GM23248 (cell line): ENCODE results near the gene ADAD2.

Experiments
- EZH2 ChIP-seq: fragments of 200-600 bp; sonication (generic); IDR thresholded peaks from 2 replicates; pipeline ENCODE4 v1.6.1; 2018; ENCODE audit warnings: antibody characterized with exemption, mild to moderate bottlenecking; ENCODE audit not compliant: insufficient read depth, poor library complexity, severe bottlenecking
- EZH2phosphoT487 ChIP-seq: fragments of 200-600 bp; sonication (generic); IDR thresholded peaks from 2 replicates; pipeline ENCODE4 v1.6.1; 2018; ENCODE audit warnings: antibody characterized with exemption, moderate library complexity, mild to moderate bottlenecking, low read depth; ENCODE audit not compliant: insufficient read depth

DNA sequence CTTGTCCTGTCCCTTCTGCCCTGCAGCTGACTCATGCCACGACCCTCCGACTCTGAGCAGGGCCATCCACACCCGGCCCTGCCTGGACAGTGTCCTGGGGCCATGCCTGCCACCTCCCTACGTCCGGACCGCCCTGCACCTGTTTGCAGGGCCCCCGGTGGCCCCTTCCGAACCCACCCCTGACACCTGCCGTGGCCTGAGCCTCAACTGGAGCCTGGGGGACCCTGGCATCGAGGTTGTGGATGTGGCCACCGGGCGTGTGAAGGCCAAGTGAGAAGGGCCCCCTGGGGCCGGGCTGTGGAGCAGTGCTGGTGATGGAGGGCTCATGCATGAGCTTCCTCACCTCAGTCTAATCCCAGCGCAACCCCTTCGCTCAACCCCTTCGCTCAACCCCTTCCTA is 5.1 kb downstream of the ADAD2 start:
- TF ChIP-seq EZH2 (no peak), EZH2phosphoT487 (no peak)
